MM.1S (cell line): ENCODE results near the gene SUSD3.

Source experiments
- DNase-seq: peaks from one replicate; pipeline ENCODE4 v3.0.0-alpha.2; 2015
- H2AFZ ChIP-seq: fragments of 300-600 bp; sonication (generic); 2 replicates; pipeline ENCODE4 v1.6.0; 2016; ENCODE audit warnings: antibody characterized with exemption, low read length
- H3F3A ChIP-seq: fragments of 300-600 bp; sonication (generic); 2 replicates; pipeline ENCODE4 v1.6.1; 2016; ENCODE audit warnings: mild to moderate bottlenecking, antibody characterized with exemption, low read length, moderate library complexity, mixed read lengths; ENCODE audit not compliant: insufficient read depth
- H3K27ac ChIP-seq: fragments of 300-600 bp; sonication (generic); 2 replicates; pipeline ENCODE4 v1.5.1; 2016; ENCODE audit warnings: mild to moderate bottlenecking, low read length
- H3K27me3 ChIP-seq: fragments of 300-600 bp; sonication (generic); replicated peaks from 2 replicates; pipeline ENCODE4 v1.6.0; 2016; ENCODE audit warnings: low read length; ENCODE audit not compliant: insufficient read depth
- H3K36me3 ChIP-seq: fragments of 300-600 bp; sonication (generic); replicated peaks from 2 replicates; pipeline ENCODE4 v1.6.1; 2016; ENCODE audit warnings: mild to moderate bottlenecking, low read length, mixed read lengths; ENCODE audit not compliant: insufficient read depth
- H3K4me1 ChIP-seq: fragments of 300-600 bp; sonication (generic); 2 replicates; pipeline ENCODE4 v1.6.1; 2016; ENCODE audit warnings: low read length, mixed read lengths
- H3K4me2 ChIP-seq: fragments of 300-600 bp; sonication (generic); 2 replicates; pipeline ENCODE4 v1.6.0; 2016; ENCODE audit warnings: low read depth, low read length
- H3K4me3 ChIP-seq: fragments of 300-600 bp; sonication (generic); 2 replicates; pipeline ENCODE4 v1.5.1; 2016; ENCODE audit warnings: low read length, mixed read lengths
- H3K79me2 ChIP-seq: fragments of 300-600 bp; sonication (generic); 2 replicates; pipeline ENCODE4 v1.6.1; 2016; ENCODE audit warnings: mixed run types, low read length, mixed read lengths
- H3K9ac ChIP-seq: fragments of 300-600 bp; sonication (generic); 2 replicates; pipeline ENCODE4 v1.6.1; 2016; ENCODE audit warnings: low read length, mixed read lengths
- H3K9me2 ChIP-seq: fragments of 300-600 bp; sonication (generic); replicated peaks from 2 replicates; pipeline ENCODE4 v1.6.1; 2016; ENCODE audit warnings: mild to moderate bottlenecking, low read length, mixed read lengths; ENCODE audit not compliant: insufficient read depth
- H3K9me3 ChIP-seq: fragments of 300-600 bp; sonication (generic); replicated peaks from 2 replicates; pipeline ENCODE4 v1.6.1; 2016; ENCODE audit warnings: mild to moderate bottlenecking, low read length, mixed read lengths; ENCODE audit not compliant: insufficient read depth
- H4K20me1 ChIP-seq: fragments of 300-600 bp; sonication (generic); 2 replicates; pipeline ENCODE4 v1.6.1; 2016; ENCODE audit warnings: mild to moderate bottlenecking, low read length, moderate library complexity, mixed read lengths; ENCODE audit not compliant: insufficient read depth
- CTCF ChIP-seq: fragments of 300-600 bp; sonication (generic); IDR thresholded peaks from 2 replicates; pipeline ENCODE4 v1.5.1; 2016; ENCODE audit warnings: antibody characterized with exemption, low read length, mixed read lengths
- EZH2 ChIP-seq: fragments of 300-600 bp; sonication (generic); optimal IDR thresholded peaks from 2 replicates; pipeline ENCODE3; 2017; ENCODE audit warnings: low read depth, mild to moderate bottlenecking, antibody characterized with exemption, low read length, mixed read lengths
- EZH2phosphoT487 ChIP-seq: fragments of 300-600 bp; sonication (generic); IDR thresholded peaks from 2 replicates; pipeline ENCODE4 v1.6.1; 2018; ENCODE audit warnings: antibody characterized with exemption, low read length

The SUSD3 gene

GRCh38 chr9:93089481-93089991, 31.0 kb downstream of the SUSD3 start:
- no peaks in the 10 kb centered on the region for H3K79me2 ChIP-seq
- no peak overlapping the region for H3K4me3 ChIP-seq
- H3K9ac ChIP-seq: no peak overlapping the region
- no peaks in the 10 kb centered on the region for H3K9me3 ChIP-seq
- H3K27me3 ChIP-seq: no peaks in the 10 kb centered on the region
- peaks cover 20% of the 10 kb centered on the region for H3K4me1 ChIP-seq
- H3K4me2 ChIP-seq: no peak overlapping the region
- H4K20me1 ChIP-seq: no peaks in the 10 kb centered on the region
- no peak for TF ChIP-seq EZH2
- TF ChIP-seq EZH2phosphoT487: no peak
- TF ChIP-seq CTCF: no peak
- DNase-seq: no peak
- H3K27ac ChIP-seq: no peak overlapping the region
- no peaks in the 10 kb centered on the region for H3K36me3 ChIP-seq
- H2AFZ ChIP-seq: no peak overlapping the region
- H3F3A ChIP-seq: peaks cover 18% of the 10 kb centered on the region
- H3K9me2 ChIP-seq: no peaks in the 10 kb centered on the region

GRCh38 chr9:93090091-93090655, 31.7 kb downstream of the SUSD3 start:
- Histone ChIP-seq H3K27me3 (no peaks in the 10 kb centered on the region), H2AFZ (no peak overlapping the region), H3K4me2 (no peak overlapping the region), H3K4me3 (no peak overlapping the region), H4K20me1 (no peaks in the 10 kb centered on the region), H3F3A (peaks cover 25% of the 10 kb centered on the region), H3K9ac (no peak overlapping the region), H3K36me3 (no peaks in the 10 kb centered on the region), H3K79me2 (no peaks in the 10 kb centered on the region), H3K27ac (no peak overlapping the region), H3K9me3 (no peaks in the 10 kb centered on the region), H3K9me2 (no peaks in the 10 kb centered on the region), H3K4me1 (peaks cover 26% of the 10 kb centered on the region)
- no peak for TF ChIP-seq EZH2
- TF ChIP-seq CTCF: no peak
- DNase-seq: no peak

- no peak overlapping the region for H3K4me2 ChIP-seq
Measured at GRCh38 chr9:93091056-93091452, 32.6 kb downstream of the SUSD3 start.

More at GRCh38 chr9:93091056-93091452, 32.6 kb downstream of the SUSD3 start:
- Histone ChIP-seq H3K4me3 (no peak overlapping the region), H3K9me3 (no peaks in the 10 kb centered on the region), H3K79me2 (no peaks in the 10 kb centered on the region), H2AFZ (no peak overlapping the region), H3K4me1 (peaks cover 26% of the 10 kb centered on the region), H3K9ac (no peak overlapping the region), H3K9me2 (no peaks in the 10 kb centered on the region), H4K20me1 (no peaks in the 10 kb centered on the region), H3K27ac (no peak overlapping the region), H3K27me3 (no peaks in the 10 kb centered on the region), H3K36me3 (no peaks in the 10 kb centered on the region), H3F3A (peaks cover 25% of the 10 kb centered on the region)
- no peak for DNase-seq
- TF ChIP-seq EZH2phosphoT487 (no peak), CTCF (no peak), EZH2 (no peak)
